OCI-LY7 (cell line): ENCODE measurements around the gene NTRK1. TPM values are rescaled to one million over a fixed set of nuclear protein-coding genes. Genes with fewer than 3 reads are reported as not detected.

ENCODE experiments used
- BruUV-seq: library from RNA; stranded (reverse); fragments of 400-500 nt; replicated peaks from 2 replicates; lab custom pipeline; 2021; lab: Mats Ljungman, UMichigan
- CTCF ChIA-PET: fragments of 300-600 bp; sonication (Branson Sonifier 250); formaldehyde crosslinking; loops from one replicate; lab custom pipeline; 2022; ENCODE audit warnings: antibody characterized with exemption; ENCODE audit not compliant: unreplicated experiment; lab: Charles Lee
- POLR2A ChIA-PET: fragments of 300-600 bp; sonication (Branson Sonifier 250); formaldehyde crosslinking; loops from one replicate; lab custom pipeline; 2022; ENCODE audit warnings: antibody characterized with exemption; lab: Charles Lee
- DNase-seq: peaks from one replicate; pipeline ENCODE4 v3.0.0-alpha.2; 2015; ENCODE audit warnings: low spot score
- H2AFZ ChIP-seq: fragments of 200-600 bp; sonication (generic), shearing (Covaris generic); 2 replicates; pipeline ENCODE4 v1.6.1; 2014; ENCODE audit warnings: mild to moderate bottlenecking, antibody characterized with exemption, low read length, moderate library complexity
- H3K27ac ChIP-seq: fragments of 200-600 bp; sonication (generic); 2 replicates; pipeline ENCODE4 v1.5.1; 2014; ENCODE audit warnings: mixed run types, low read depth, mild to moderate bottlenecking, moderate library complexity, low read length, inconsistent platforms; ENCODE audit not compliant: poor library complexity, severe bottlenecking
- H3K36me3 ChIP-seq: fragments of 200-600 bp; sonication (generic); 2 replicates; pipeline ENCODE4 v1.6.1; 2014; ENCODE audit warnings: mild to moderate bottlenecking, antibody characterized with exemption, low read length, moderate library complexity, mixed read lengths; ENCODE audit not compliant: insufficient read depth
- H3K4me1 ChIP-seq: fragments of 200-600 bp; sonication (generic); 2 replicates; pipeline ENCODE4 v1.5.1; 2014; ENCODE audit warnings: mild to moderate bottlenecking, low read length; ENCODE audit not compliant: insufficient read depth, poor library complexity, severe bottlenecking
- H3K4me2 ChIP-seq: fragments of 200-600 bp; sonication (generic); 2 replicates; pipeline ENCODE4 v1.6.1; 2014; ENCODE audit warnings: mild to moderate bottlenecking, low read length
- H3K4me3 ChIP-seq: fragments of 200-600 bp; sonication (generic); 2 replicates; pipeline ENCODE4 v1.5.1; 2014; ENCODE audit warnings: mild to moderate bottlenecking, low read depth, low read length; ENCODE audit not compliant: poor library complexity, severe bottlenecking
- H3K79me2 ChIP-seq: fragments of 200-600 bp; sonication (generic); 2 replicates; pipeline ENCODE4 v1.6.1; 2016; ENCODE audit warnings: low read depth, mild to moderate bottlenecking, low read length, moderate library complexity, mixed read lengths; ENCODE audit not compliant: insufficient read depth
- H3K9me2 ChIP-seq: fragments of 200-600 bp; sonication (generic); 2 replicates; pipeline ENCODE4 v1.6.1; 2016; ENCODE audit warnings: mild to moderate bottlenecking, low read length, mixed read lengths; ENCODE audit not compliant: insufficient read depth
- H3K9me3 ChIP-seq: fragments of 200-600 bp; sonication (generic); 2 replicates; pipeline ENCODE4 v1.6.1; 2014; ENCODE audit warnings: mild to moderate bottlenecking, mixed run types, low read length, mixed read lengths
- H4K20me1 ChIP-seq: fragments of 200-600 bp; sonication (generic); 2 replicates; pipeline ENCODE4 v1.6.1; 2014; ENCODE audit warnings: mild to moderate bottlenecking, antibody characterized with exemption, low read length, moderate library complexity, mixed read lengths; ENCODE audit not compliant: insufficient read depth
- CTCF ChIP-seq: fragments of 200-600 bp; sonication (generic); conservative IDR thresholded peaks from 2 replicates; pipeline ENCODE4 v1.5.1; 2014; ENCODE audit warnings: mild to moderate bottlenecking, antibody characterized with exemption, low read length, moderate library complexity, mixed read lengths
- EZH2phosphoT487 ChIP-seq: fragments of 200-600 bp; sonication (generic); IDR thresholded peaks from 2 replicates; pipeline ENCODE4 v1.6.1; 2018; ENCODE audit warnings: low read depth, borderline replicate concordance, mild to moderate bottlenecking, mixed run types, antibody characterized with exemption, low read length, moderate library complexity, mixed read lengths
- intact Hi-C: fragments of 100-400 bp; cut with micrococcal nuclease; formaldehyde crosslinking; loops from one replicate; pipeline ENCODE4 v1.10.0; 2022; ENCODE audit not compliant: unreplicated experiment
- total RNA-seq, 2 experiments: library from RNA; depleted of rRNA in 1 of 2; stranded (reverse); fragments of >200 nt in 1 of 2; shearing (Covaris generic) in 1 of 2; gene quantifications; 2 replicates each; pipeline ENCODE4 v1.2.3, GENCODE V29; 2014 to 2022

NTRK1 gene
- total RNA-seq, 2 experiments from 2014 or later, result not detected

GRCh38 chr1:156900896-156901589 lies 40.4 kb downstream of the NTRK1 start:
- Histone ChIP-seq H4K20me1 (no peaks in the 10 kb centered on the region), H3K27ac (no peak overlapping the region), H3K4me2 (no peak overlapping the region), H3K4me1 (no peaks in the 10 kb centered on the region), H3K9me3 (no peaks in the 10 kb centered on the region), H3K4me3 (no peak overlapping the region), H3K9me2 (no peaks in the 10 kb centered on the region), H2AFZ (no peak overlapping the region), H3K79me2 (no peaks in the 10 kb centered on the region), H3K36me3 (no peaks in the 10 kb centered on the region)
- ChIA-PET POLR2A (no interaction called here), CTCF (no interaction called here)
- no TSS peak for BruUV-seq
- TF ChIP-seq CTCF, result no peak
- no peak for TF ChIP-seq EZH2phosphoT487
- no peak for DNase-seq
- intact Hi-C loops, result no loop called here

GRCh38 chr1:156901590-156901900 lies 40.9 kb downstream of the NTRK1 start:
- POLR2A ChIA-PET, result no interaction called here

More at GRCh38 chr1:156901590-156901900, 40.9 kb downstream of the NTRK1 start:
- intact Hi-C loops, result no loop called here
- DNase-seq, result no peak
- Histone ChIP-seq H3K36me3 (no peaks in the 10 kb centered on the region), H3K4me1 (no peaks in the 10 kb centered on the region), H3K27ac (no peak overlapping the region), H3K4me3 (no peak overlapping the region), H3K79me2 (no peaks in the 10 kb centered on the region), H2AFZ (no peak overlapping the region), H3K4me2 (no peak overlapping the region), H3K9me2 (no peaks in the 10 kb centered on the region), H4K20me1 (no peaks in the 10 kb centered on the region), H3K9me3 (no peaks in the 10 kb centered on the region)
- TF ChIP-seq CTCF, result no peak
- TF ChIP-seq EZH2phosphoT487, result no peak
- CTCF ChIA-PET, result no interaction called here
- no TSS peak for BruUV-seq
